Thyroid gland (tissue), 4 donors: ENCODE measurements around the gene ERG.

ENCODE experiments used
- POLR2A ChIP-seq, 2 donors: fragments of 450-650 bp; IDR thresholded peaks; one replicate each; pipeline ENCODE4 v1.6.1; 2017; ENCODE audit warnings: antibody characterized with exemption in 2 of 2, mild to moderate bottlenecking in 2 of 2, moderate library complexity in 1 of 2
- TF ChIP-seq, protein P1 (sequence below), 6 experiments: fragments of 200-600 bp in 3 of 6; fragments of 450-650 bp in 3 of 6; sonication (generic) in 3 of 6; IDR thresholded peaks; one replicate each; pipeline ENCODE4 v1.5.1; 2016 to 2019; ENCODE audit warnings: antibody characterized with exemption in 6 of 6, mild to moderate bottlenecking in 2 of 6, inconsistent platforms in 1 of 6, moderate library complexity in 1 of 6

DNA sequence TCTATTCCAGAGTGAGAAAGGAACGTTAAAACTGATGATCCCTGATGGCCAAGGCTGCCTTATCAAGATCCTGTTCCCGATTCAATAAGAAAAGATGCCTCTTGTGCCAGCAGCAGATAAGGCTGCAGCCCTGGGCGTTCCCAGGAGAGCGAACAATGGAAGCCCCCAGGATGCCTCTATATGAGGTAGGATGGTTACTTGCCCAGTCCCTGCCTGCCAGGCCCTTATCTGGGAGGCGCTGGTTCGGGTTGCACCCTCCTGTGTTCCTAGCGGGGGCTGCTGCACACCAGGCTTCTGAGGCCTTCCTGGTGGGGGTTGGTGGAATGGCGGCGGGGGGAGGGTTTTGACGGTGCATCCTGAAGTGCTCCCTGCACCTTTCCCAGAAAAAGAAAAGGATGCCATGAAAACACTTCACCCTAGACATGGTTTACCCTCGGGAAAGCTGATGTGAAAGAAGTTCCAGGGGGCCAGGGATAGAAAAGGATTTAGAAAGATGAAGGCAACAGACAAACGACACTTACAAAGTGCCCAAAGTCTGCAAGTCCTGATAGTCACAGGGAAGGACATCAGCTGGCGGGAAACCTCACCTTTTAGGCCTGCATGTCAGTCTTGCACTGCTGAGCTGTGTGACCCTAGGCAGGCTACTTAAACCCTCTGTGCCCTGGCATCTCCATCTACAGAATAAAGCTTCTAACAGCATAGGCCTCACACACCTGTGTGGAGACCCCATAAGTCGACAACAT is 141.2 kb downstream of the ERG start:
- TF ChIP-seq, protein P1, sequence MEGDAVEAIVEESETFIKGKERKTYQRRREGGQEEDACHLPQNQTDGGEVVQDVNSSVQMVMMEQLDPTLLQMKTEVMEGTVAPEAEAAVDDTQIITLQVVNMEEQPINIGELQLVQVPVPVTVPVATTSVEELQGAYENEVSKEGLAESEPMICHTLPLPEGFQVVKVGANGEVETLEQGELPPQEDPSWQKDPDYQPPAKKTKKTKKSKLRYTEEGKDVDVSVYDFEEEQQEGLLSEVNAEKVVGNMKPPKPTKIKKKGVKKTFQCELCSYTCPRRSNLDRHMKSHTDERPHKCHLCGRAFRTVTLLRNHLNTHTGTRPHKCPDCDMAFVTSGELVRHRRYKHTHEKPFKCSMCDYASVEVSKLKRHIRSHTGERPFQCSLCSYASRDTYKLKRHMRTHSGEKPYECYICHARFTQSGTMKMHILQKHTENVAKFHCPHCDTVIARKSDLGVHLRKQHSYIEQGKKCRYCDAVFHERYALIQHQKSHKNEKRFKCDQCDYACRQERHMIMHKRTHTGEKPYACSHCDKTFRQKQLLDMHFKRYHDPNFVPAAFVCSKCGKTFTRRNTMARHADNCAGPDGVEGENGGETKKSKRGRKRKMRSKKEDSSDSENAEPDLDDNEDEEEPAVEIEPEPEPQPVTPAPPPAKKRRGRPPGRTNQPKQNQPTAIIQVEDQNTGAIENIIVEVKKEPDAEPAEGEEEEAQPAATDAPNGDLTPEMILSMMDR (IDR thresholded peaks at IDR 0.05): no peak
- no peak for TF ChIP-seq POLR2A (IDR thresholded peaks at IDR 0.05)
